GM18526 (cell line): ENCODE data around the gene TRIP6.
A peak's percentile ranks its signal among the peaks of the same experiment; 100 is the strongest.

ENCODE experiments used
- POLR2A ChIP-seq: IDR thresholded peaks from 3 replicates; pipeline ENCODE4 v1.6.1; 2011; ENCODE audit not compliant: insufficient read length; ENCODE audit errors: extremely low read depth

TRIP6 gene

GRCh38 chr7:100829150-100829716 lies 38.0 kb upstream of the TRIP6 start:
- TF ChIP-seq POLR2A, result no peak

DNA sequence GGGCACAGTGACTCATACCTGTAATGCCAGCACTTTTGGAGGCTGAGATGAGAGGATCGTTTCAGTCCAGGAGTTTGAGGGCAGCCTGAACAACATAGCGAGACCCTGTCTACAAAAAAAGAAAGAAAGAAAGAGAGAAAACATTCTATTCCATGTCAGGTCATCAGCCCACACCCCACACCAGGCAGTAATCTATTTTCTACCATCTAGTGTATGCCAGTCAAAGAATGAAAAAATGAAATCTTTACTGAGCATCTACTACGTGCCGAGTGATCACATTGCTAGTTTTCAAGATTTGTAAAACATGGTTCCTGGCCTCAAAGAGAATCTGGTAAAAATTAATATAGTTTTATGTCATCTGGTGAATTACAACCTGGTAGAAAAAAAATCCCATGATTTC lies 36.8 kb upstream of the TRIP6 start:
- TF ChIP-seq POLR2A, result no peak

- TF ChIP-seq POLR2A, result no peak
Measured at GRCh38 chr7:100832281-100832633, 34.9 kb upstream of the TRIP6 start.

DNA sequence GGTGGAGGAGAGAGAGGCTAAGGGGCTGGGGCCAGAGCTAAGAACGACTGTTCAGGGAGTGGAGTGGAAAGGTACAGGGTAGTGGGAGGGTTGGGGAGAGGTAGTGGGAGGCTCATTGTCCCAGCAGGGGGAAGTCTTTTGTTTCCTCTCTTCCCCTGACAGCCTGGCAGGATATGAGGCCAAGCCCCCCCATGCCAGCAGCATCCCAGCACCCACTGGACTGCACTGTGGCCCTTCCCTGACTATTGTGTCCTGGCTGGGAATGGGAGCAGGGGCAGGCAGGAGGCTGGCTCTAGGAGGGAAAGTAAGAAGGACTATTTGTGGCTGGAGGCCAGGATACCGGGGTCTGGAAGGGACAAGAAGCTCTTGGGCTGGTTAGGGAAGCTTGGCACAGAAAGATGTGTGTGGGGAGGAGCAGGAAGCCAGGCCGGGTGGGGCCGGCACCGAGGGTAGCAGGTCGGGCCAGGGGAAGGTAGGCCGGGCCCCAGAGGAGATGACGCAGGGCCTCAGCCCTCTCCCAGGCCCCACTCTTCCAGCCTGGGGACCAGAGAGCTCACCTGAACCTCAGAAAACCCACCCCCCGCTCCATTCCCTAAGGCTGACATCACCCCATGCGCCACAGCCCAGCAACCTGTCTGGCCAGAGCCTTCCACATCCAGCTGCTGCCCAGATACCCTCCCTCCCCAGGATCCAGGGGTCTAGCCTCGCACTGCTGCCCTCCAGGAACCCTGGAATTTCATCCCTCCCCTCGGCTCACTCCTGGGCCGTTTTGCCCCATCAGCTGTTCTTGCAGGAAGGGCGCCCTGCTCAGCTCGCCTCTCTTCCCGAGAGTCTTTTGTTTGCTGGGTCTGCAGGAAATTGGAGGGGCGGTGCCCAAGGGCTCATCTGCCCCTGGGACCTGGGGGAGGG lies 31.0 kb upstream of the TRIP6 start:
- TF ChIP-seq POLR2A, result no peak

DNA sequence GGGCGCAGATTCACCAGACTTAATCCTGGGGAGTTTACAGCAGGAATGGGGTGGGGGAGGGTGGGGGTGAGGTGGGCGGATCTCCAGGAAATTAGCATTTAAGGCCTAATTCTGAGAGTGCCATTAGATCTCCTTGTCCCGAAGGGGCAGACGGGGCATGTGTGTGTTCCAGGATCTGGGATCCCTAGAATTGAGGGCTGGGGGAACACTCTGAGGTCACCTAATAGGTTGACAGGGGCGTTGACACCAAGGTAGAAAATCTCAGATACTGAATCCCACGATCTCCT lies 30.4 kb upstream of the TRIP6 start:
- no peak for TF ChIP-seq POLR2A

DNA sequence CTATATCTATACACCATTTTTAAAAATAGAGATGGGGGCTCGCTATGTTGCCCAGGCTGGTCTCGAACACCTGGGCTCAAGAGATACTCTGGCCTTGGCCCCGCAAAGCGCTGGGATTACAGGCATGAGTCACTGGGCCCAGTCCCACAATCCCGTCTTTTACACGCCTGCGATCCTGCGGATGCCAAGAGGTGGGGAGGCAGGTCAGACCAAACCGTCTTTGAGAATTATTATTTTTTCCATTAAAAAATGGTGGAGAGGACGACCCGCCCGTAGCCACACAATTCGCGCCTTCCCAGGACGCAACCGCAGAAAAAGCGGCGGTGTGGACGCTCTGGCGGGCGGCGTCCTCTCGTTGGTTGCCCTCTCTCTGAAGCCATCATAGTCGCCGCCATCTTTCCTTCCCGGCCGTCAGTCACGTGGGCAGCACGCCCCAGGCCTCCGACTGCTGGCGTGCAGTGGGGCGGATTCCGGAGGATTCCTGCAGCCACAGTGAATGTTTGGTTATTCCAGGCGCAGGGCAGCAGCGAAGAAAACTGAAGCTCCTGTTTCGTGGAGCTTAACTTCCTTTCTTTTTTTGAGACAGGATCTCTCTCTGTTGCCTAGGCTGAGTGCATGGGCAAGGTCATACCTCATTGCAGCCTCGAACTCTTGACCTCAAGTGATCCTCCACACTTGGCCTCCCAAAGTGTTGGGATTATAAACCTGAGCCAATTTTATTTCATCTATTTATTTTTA lies 29.9 kb upstream of the TRIP6 start:
- TF ChIP-seq POLR2A, result peak; percentile 51

GRCh38 chr7:100839361-100839760 lies 27.8 kb upstream of the TRIP6 start:
- no peak for TF ChIP-seq POLR2A

- TF ChIP-seq POLR2A, result no peak
Measured at GRCh38 chr7:100840470-100841100, 26.6 kb upstream of the TRIP6 start.

DNA sequence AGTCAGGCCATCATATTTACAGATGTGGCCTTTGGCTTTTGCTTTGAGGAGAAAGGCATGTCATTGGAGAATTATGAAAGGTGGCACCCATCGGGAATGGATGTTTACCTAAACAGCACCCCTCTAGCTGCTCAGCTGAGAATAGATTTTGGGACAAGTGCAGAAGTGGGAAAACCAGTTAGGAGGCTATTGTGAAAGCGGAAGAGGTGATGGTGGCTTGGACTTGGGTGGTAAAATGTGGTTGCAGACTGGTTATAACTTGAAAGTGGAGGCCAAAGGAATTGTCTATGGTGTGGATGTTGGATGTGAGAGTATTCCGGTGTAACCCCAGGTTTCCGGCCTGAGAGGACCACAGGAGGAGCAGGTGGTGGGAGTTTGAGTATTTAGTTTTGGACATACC lies 19.8 kb upstream of the TRIP6 start:
- TF ChIP-seq POLR2A, result no peak

DNA sequence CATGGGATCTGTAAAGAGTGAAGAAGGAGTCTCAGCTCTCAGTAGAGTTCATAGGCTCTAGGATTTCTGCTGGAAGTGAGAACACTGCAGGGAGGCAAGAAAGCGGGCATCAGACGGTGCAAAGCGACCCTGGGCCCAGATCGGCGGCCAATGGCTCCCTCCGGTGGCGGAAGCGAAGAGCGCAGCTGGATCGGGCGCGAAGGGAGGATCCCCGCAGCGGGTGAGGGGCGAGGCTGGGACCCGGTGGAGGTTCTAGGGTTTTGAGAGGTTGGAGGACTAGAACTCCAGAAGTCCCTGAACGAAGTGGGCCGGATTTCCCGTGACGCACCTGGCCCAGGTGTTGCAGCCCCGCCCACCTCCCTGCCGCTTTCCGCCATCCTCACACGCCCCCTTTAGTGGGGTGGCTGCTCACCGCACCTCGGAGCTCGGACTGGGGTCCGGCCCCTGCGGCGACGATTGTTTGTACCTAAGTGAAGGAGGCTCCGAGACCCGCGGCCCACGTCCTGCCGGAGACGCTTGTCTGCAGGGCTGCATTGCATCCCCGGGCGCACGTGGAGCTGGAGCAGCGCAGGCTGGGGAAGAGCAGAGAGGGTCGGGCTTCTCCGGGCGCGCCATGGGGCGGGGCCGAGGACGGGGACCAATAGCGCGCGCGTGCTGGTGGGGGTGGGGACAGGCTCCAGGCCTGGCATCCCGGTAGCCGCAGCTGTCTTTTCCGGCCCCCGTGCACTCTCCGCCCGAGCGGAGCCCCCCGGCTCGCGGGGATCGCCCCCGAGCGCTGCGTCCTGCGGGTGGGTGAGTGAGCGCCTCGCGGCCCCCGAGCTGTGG lies 14.9 kb upstream of the TRIP6 start, which contains the start of gene SLC12A9:
SLC12A9 (plus strand) TSS at position 666 of the 825 bp plus-strand sequence. CDS start 1,485 bp downstream, outside the sequence.
- peak; percentile 39 for TF ChIP-seq POLR2A

DNA sequence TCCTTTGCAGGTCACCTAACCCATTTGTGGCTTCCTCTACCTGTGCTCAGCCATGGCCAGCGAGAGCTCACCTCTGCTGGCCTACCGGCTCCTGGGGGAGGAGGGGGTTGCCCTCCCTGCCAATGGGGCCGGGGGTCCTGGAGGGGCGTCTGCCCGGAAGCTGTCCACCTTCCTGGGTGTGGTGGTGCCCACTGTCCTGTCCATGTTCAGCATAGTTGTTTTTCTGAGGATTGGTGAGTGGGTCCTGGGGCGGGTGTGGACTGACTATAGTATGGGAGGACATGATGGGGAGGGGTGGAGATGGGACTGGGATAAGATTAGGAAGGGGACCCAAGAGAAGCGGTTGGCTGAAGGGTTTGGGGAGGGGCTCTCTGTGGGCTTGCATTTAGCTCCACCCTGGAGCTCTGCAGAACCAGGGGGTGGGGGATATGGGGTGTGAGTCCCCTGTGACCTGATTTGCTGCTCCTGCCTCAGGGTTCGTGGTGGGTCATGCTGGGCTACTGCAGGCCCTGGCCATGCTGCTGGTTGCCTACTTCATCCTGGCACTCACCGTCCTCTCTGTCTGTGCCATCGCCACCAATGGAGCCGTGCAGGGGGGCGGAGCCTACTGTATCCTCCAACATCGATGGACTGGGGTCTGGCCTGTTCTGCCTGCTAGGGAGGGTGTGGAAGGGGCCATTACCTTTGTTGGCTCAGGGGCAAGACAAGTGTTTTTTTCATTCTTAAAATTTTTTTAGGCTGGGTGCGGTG lies 12.9 kb upstream of the TRIP6 start:
- no peak for TF ChIP-seq POLR2A

GRCh38 chr7:100855515-100855914 lies 11.7 kb upstream of the TRIP6 start:
- TF ChIP-seq POLR2A, result no peak

DNA sequence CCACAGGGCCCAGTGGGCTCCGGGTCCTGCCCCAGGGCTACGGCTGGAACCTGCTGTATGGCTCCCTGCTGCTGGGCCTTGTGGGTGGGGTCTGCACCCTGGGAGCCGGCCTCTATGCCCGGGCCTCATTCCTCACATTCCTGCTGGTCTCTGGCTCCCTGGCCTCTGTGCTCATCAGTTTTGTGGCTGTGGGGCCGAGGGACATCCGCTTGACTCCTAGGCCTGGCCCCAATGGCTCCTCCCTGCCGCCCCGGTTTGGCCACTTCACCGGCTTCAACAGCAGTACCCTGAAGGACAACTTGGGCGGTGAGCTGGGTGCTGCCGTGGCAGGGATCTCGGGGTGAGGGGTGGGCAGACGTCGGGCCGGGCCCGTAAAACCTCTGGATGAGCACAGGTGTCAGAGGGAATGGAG lies 10.3 kb upstream of the TRIP6 start:
- no peak for TF ChIP-seq POLR2A

GRCh38 chr7:100859856-100860255 lies 7.3 kb upstream of the TRIP6 start:
- no peak for TF ChIP-seq POLR2A
